Right lobe of liver (tissue), 6 donors: ENCODE results near the gene ELOVL5. TPM values are rescaled to one million over a fixed set of nuclear protein-coding genes. Genes with fewer than 3 reads are reported as not detected.
A peak's percentile ranks its signal among the peaks of the same experiment; 100 is the strongest.

ENCODE experiments used
- ATAC-seq, 4 donors: fragments of 200-7000 bp; cut with Tn5 transposase; one replicate each; pipeline ENCODE4 v1.9.1; 2020; ENCODE audit warnings: mild to moderate bottlenecking in 4 of 4, moderate library complexity in 4 of 4
- DNase-seq, 3 donors: peaks; one replicate each; pipeline ENCODE4 v3.0.0-alpha.2; 2020
- H3K27ac ChIP-seq, 3 donors: fragments of 200-600 bp; one replicate each; pipeline ENCODE4 v1.8.0; 2022
- H3K27me3 ChIP-seq, 2 donors: fragments of 200-600 bp; one replicate each; pipeline ENCODE4 v1.8.0; 2022
- H3K36me3 ChIP-seq, 4 donors: fragments of 200-600 bp; sonication (generic) in 1 of 4; one replicate each; pipeline versions ENCODE4 v1.5.1 to v1.8.0; 2017 to 2022; ENCODE audit warnings: control low read depth in 1 of 4
- H3K4me1 ChIP-seq, 4 donors: fragments of 200-600 bp; sonication (generic) in 1 of 4; one replicate each; pipeline versions ENCODE4 v1.5.1 to v1.8.0; 2017 to 2022; ENCODE audit warnings: control low read depth in 1 of 4
- H3K4me3 ChIP-seq, 3 donors: fragments of 200-600 bp; one replicate each; pipeline ENCODE4 v1.8.0; 2022
- H3K9me3 ChIP-seq, 4 donors: fragments of 200-600 bp; sonication (generic) in 1 of 4; one replicate each; pipeline versions ENCODE4 v1.5.1 to v1.8.0; 2017 to 2022; ENCODE audit warnings: control low read depth in 1 of 4
- CTCF ChIP-seq, 4 donors: fragments of 200-600 bp in 3 of 4; fragments of 450-650 bp in 1 of 4; IDR thresholded peaks; one replicate each; pipeline versions ENCODE4 v1.5.1 to v1.8.0; 2016 to 2022; ENCODE audit warnings: antibody characterized with exemption in 4 of 4, mild to moderate bottlenecking in 2 of 4
- POLR2A ChIP-seq: fragments of 450-650 bp; IDR thresholded peaks from one replicate; pipeline ENCODE4 v1.6.1; 2017; ENCODE audit warnings: antibody characterized with exemption, mild to moderate bottlenecking
- WGBS: methylation state at CpG from one replicate; pipeline ENCODE4 v1.1.6; 2018; ENCODE audit warnings: low coverage, low lambda C conversion rate; ENCODE audit not compliant: insufficient coverage; ENCODE audit errors: missing lambda C conversion rate; 5-methylcytosine and 5-hydroxymethylcytosine counted together
- intact Hi-C, 2 donors: fragments of 100-400 bp; cut with DNase I; formaldehyde crosslinking; loops; one replicate each; pipeline versions ENCODE4 v1.11.2 to v1.14.1; 2022
- total RNA-seq, 6 experiments: library from RNA; depleted of rRNA in 2 of 6; stranded (reverse); fragments of >200 nt in 2 of 6; fragmentation: NEBNext Ultra II Directional in 3 of 6; extraction: Animal tissue kit (Norgen Biotek cat#: 25700) in 3 of 6; gene quantifications; one replicate each; pipeline versions ENCODE4 v1.1.0 to v1.2.4, GENCODE V29; 2016 to 2023
- donor health status: DM: no; HTN: yes; CAD: no.
- donor health status: DM: no; HTN: no; CAD: no.
- donor health status: DM: no; HTN: no; CAD: no.
- donor health status: DM: no; HTN: yes; CAD: no.
- donor health status: DM: no; HTN: yes; CAD: no.

Gene ELOVL5
- total RNA-seq, 6 experiments from 2014 or later: 48.5 to 117 (median 55.7) TPM

- no peak for TF ChIP-seq CTCF (IDR thresholded peaks at IDR 0.05)
- no peak for TF ChIP-seq POLR2A
- no peak for DNase-seq
- Histone ChIP-seq H3K27me3 (no peaks in the 10 kb centered on the region), H3K36me3 (no peaks in the 10 kb centered on the region), H3K4me3 (no peak overlapping the region), H3K4me1 (peaks cover 0 to 52% (median 11%) of the 10 kb centered on the region in 4 donors), H3K9me3 (no peaks in the 10 kb centered on the region), H3K27ac (no peak overlapping the region)
- no peak for ATAC-seq
- 82% methylated on average over 6 of the region's 6 CpGs for WGBS
- intact Hi-C loops: no loop called here
These were observed 23.0 kb downstream of the ELOVL5 start for GRCh38 chr6:53325785-53326184.

- TF ChIP-seq CTCF (IDR thresholded peaks at IDR 0.05) (no peak), POLR2A (no peak)
- WGBS: 57% methylated on average over 8 of the region's 8 CpGs
- no peaks in the 10 kb centered on the region for H3K36me3 ChIP-seq
- peak in 3 of 4 donors; percentile 15 to 61 (median 35) for ATAC-seq
- DNase-seq: no peak
- intact Hi-C loops: no loop called here
- no peak overlapping the region for H3K4me3 ChIP-seq
- no peaks in the 10 kb centered on the region for H3K27me3 ChIP-seq
- no peaks in the 10 kb centered on the region for H3K9me3 ChIP-seq
- H3K27ac ChIP-seq: peak overlapping the region in 2 of 3 donors; percentile 34 to 38
- peaks cover 0 to 41% (median 11%) of the 10 kb centered on the region in 4 donors for H3K4me1 ChIP-seq
These were observed 26.3 kb downstream of the ELOVL5 start for GRCh38 chr6:53322188-53323029.

- H3K4me1 ChIP-seq: peaks cover 0 to 34% (median 11%) of the 10 kb centered on the region in 4 donors
- H3K9me3 ChIP-seq: no peaks in the 10 kb centered on the region
- H3K36me3 ChIP-seq: no peaks in the 10 kb centered on the region
- ATAC-seq (peak; percentile 53 to 66 (median 62)), DNase-seq (no peak)
- 32% methylated on average over 2 of the region's 2 CpGs for whole genome bisulfite sequencing
- no peaks in the 10 kb centered on the region for H3K27me3 ChIP-seq
- TF ChIP-seq CTCF (IDR thresholded peaks at IDR 0.05) (no peak), POLR2A (no peak)
- no peak overlapping the region for H3K4me3 ChIP-seq
- H3K27ac ChIP-seq: peak overlapping the region in 2 of 3 donors; percentile 34 to 38
- intact Hi-C loops: no loop called here
These were observed 27.0 kb downstream of the ELOVL5 start for GRCh38 chr6:53321701-53322100.

- intact Hi-C loops: no loop called here
These were observed 27.8 kb downstream of the ELOVL5 start for GRCh38 chr6:53320964-53321363.

More at GRCh38 chr6:53320964-53321363, 27.8 kb downstream of the ELOVL5 start:
- Histone ChIP-seq H3K9me3 (no peaks in the 10 kb centered on the region), H3K4me1 (peaks cover 0 to 32% (median 11%) of the 10 kb centered on the region in 4 donors), H3K4me3 (no peak overlapping the region), H3K27me3 (no peaks in the 10 kb centered on the region), H3K36me3 (no peaks in the 10 kb centered on the region), H3K27ac (no peak overlapping the region)
- WGBS: 30% methylated on average over 4 of the region's 5 CpGs
- ATAC-seq (peak; percentile 46 to 78 (median 58)), DNase-seq (no peak)
- TF ChIP-seq POLR2A (no peak), CTCF (IDR thresholded peaks at IDR 0.05) (no peak)
